H1 (cell line): Measurements from ENCODE around the gene AP3S1. TPM values are rescaled to one million over a fixed set of nuclear protein-coding genes. Genes with fewer than 3 reads are reported as not detected.

Experiments used
- CTCF ChIA-PET: fragments of 300-600 bp; sonication (Branson Sonifier 250); formaldehyde crosslinking; loops from one replicate; lab custom pipeline; 2021; ENCODE audit not compliant: partially characterized antibody; lab: Charles Lee
- POLR2A ChIA-PET: fragments of 300-600 bp; sonication (Branson Sonifier 250); formaldehyde crosslinking; loops from one replicate; lab custom pipeline; 2021; ENCODE audit warnings: inconsistent platforms; ENCODE audit not compliant: partially characterized antibody; lab: Charles Lee
- DNase-seq, 2 experiments: peaks; one replicate each; pipeline versions ENCODE4 v3.0.0 to v3.0.0-alpha.2; 2010 to 2022; ENCODE audit warnings: low spot score in 2 of 2, low read depth in 1 of 2, mixed read lengths in 1 of 2
- FAIRE-seq: peaks from 2 replicates; lab custom pipeline; 2011; peaks lifted over from hg19 to GRCh38; lab: Jason Lieb, UNC
- H2AFZ ChIP-seq: 2 replicates; pipeline ENCODE4 v1.8.1; 2012; ENCODE audit warnings: low read length, inconsistent platforms
- H2AK5ac ChIP-seq: 2 replicates; pipeline ENCODE4 v1.6.1; 2013; ENCODE audit warnings: low read depth, low read length
- H2BK120ac ChIP-seq: replicated peaks from 2 replicates; pipeline ENCODE3; 2013; ENCODE audit warnings: low read depth, low read length, inconsistent platforms
- H2BK12ac ChIP-seq: 2 replicates; pipeline ENCODE4 v1.6.1; 2013; ENCODE audit warnings: low read depth, low read length
- H2BK15ac ChIP-seq: 2 replicates; pipeline ENCODE4 v1.6.1; 2013; ENCODE audit warnings: low read length
- H2BK20ac ChIP-seq: 2 replicates; pipeline ENCODE4 v1.6.1; 2013; ENCODE audit warnings: low read length
- H2BK5ac ChIP-seq: 2 replicates; pipeline ENCODE4 v1.6.1; 2013; ENCODE audit warnings: low read depth, low read length
- H3K14ac ChIP-seq: 2 replicates; pipeline ENCODE4 v1.6.1; 2013; ENCODE audit warnings: inconsistent platforms; ENCODE audit not compliant: insufficient read length
- H3K18ac ChIP-seq: 2 replicates; pipeline ENCODE4 v1.6.1; 2013; ENCODE audit warnings: low read length; ENCODE audit errors: extremely low read depth
- H3K23ac ChIP-seq: 2 replicates; pipeline ENCODE4 v1.6.1; 2013; ENCODE audit warnings: inconsistent platforms; ENCODE audit not compliant: insufficient read length
- H3K23me2 ChIP-seq: 2 replicates; pipeline ENCODE4 v1.6.1; 2013; ENCODE audit warnings: low read depth, low read length
- H3K27ac ChIP-seq: 2 replicates; pipeline ENCODE4 v1.6.1; 2011; ENCODE audit warnings: low read depth, low read length, inconsistent platforms
- H3K27me3 ChIP-seq, 4 experiments: replicated peaks in 1 of 4; 1 replicate in 1 of 4; 2 replicates in 3 of 4; pipeline versions ENCODE4 v1.6.1 to v1.8.1; 2011 to 2013; ENCODE audit warnings: low read length in 3 of 4, mild to moderate bottlenecking in 3 of 4, inconsistent platforms in 2 of 4, mixed read lengths in 2 of 4, moderate library complexity in 1 of 4; ENCODE audit not compliant: control insufficient read depth in 3 of 4, insufficient read depth in 3 of 4; ENCODE audit errors: extremely low read depth in 1 of 4
- H3K36me3 ChIP-seq, 4 experiments: 2 replicates each; pipeline versions ENCODE4 v1.6.1 to v1.8.1; 2011 to 2013; ENCODE audit warnings: mild to moderate bottlenecking in 4 of 4, low read length in 3 of 4, moderate library complexity in 2 of 4, control low read depth in 1 of 4, inconsistent platforms in 1 of 4; ENCODE audit not compliant: insufficient read depth in 4 of 4, control insufficient read depth in 2 of 4
- H3K4ac ChIP-seq: replicated peaks from 2 replicates; pipeline ENCODE3; 2013; ENCODE audit warnings: low read length, low read depth, mixed read lengths, inconsistent platforms; ENCODE audit not compliant: insufficient read length
- H3K4me1 ChIP-seq, 4 experiments: replicated peaks in 1 of 4; 1 replicate in 1 of 4; 2 replicates in 3 of 4; pipeline versions ENCODE4 v1.6.1 to v1.8.1; 2011 to 2013; ENCODE audit warnings: low read length in 3 of 4, inconsistent platforms in 2 of 4, mixed read lengths in 1 of 4; ENCODE audit not compliant: insufficient read depth in 4 of 4, control insufficient read depth in 3 of 4
- H3K4me2 ChIP-seq, 2 experiments: 2 replicates each; pipeline versions ENCODE4 v1.6.1 to v1.8.1; 2011 to 2013; ENCODE audit warnings: low read depth in 2 of 2, low read length in 2 of 2, control low read depth in 1 of 2, inconsistent platforms in 1 of 2, mild to moderate bottlenecking in 1 of 2; ENCODE audit not compliant: insufficient read depth in 1 of 2
- H3K4me3 ChIP-seq, 4 experiments: fragments of 200-600, 300-600 bp in 1 of 4; sonication (generic), shearing (Covaris generic), sonication (Bioruptor Twin) in 1 of 4; 2 replicates each; pipeline versions ENCODE4 v1.5.1 to v1.8.1; 2011 to 2016; ENCODE audit warnings: low read length in 4 of 4, low read depth in 3 of 4, control low read depth in 2 of 4, inconsistent platforms in 2 of 4, mild to moderate bottlenecking in 2 of 4, mixed read lengths in 1 of 4, moderate library complexity in 1 of 4; ENCODE audit not compliant: insufficient read depth in 2 of 4; ENCODE audit errors: extremely low read depth in 1 of 4
- H3K56ac ChIP-seq: replicated peaks from 2 replicates; pipeline ENCODE3; 2013; ENCODE audit warnings: low read depth, mild to moderate bottlenecking, mixed read lengths, low read length, inconsistent platforms; ENCODE audit not compliant: insufficient read length
- H3K79me1 ChIP-seq: 2 replicates; pipeline ENCODE4 v1.6.1; 2013; ENCODE audit warnings: low read depth, low read length, control low read depth
- H3K79me2 ChIP-seq, 2 experiments: 2 replicates each; pipeline versions ENCODE4 v1.6.1 to v1.8.1; 2012 to 2013; ENCODE audit warnings: low read length in 2 of 2, mild to moderate bottlenecking in 2 of 2, inconsistent platforms in 1 of 2; ENCODE audit not compliant: insufficient read depth in 2 of 2, control insufficient read depth in 1 of 2
- H3K9ac ChIP-seq, 4 experiments: replicated peaks in 1 of 4; 1 replicate in 1 of 4; 2 replicates in 3 of 4; pipeline versions ENCODE4 v1.6.1 to v1.8.1; 2011 to 2013; ENCODE audit warnings: low read depth in 3 of 4, low read length in 3 of 4, control low read depth in 2 of 4, mild to moderate bottlenecking in 2 of 4, moderate library complexity in 2 of 4, inconsistent platforms in 1 of 4; ENCODE audit errors: extremely low read depth in 1 of 4
- H3K9me3 ChIP-seq, 2 experiments: 2 replicates each; pipeline versions ENCODE4 v1.6.1 to v1.8.1; 2012 to 2013; ENCODE audit warnings: mild to moderate bottlenecking in 2 of 2, moderate library complexity in 2 of 2, control low read depth in 1 of 2, inconsistent platforms in 1 of 2, low read depth in 1 of 2, low read length in 1 of 2, mixed read lengths in 1 of 2; ENCODE audit not compliant: insufficient read depth in 2 of 2
- H4K20me1 ChIP-seq, 2 experiments: replicated peaks in 1 of 2; 2 replicates each; pipeline versions ENCODE3 to v1.8.1; 2011 to 2013; ENCODE audit warnings: inconsistent platforms in 2 of 2, low read length in 2 of 2, mild to moderate bottlenecking in 1 of 2; ENCODE audit not compliant: insufficient read depth in 2 of 2, control insufficient read depth in 1 of 2
- H4K5ac ChIP-seq: 2 replicates; pipeline ENCODE4 v1.6.1; 2013; ENCODE audit warnings: low read length, low read depth, mixed read lengths, inconsistent platforms; ENCODE audit not compliant: insufficient read length
- H4K8ac ChIP-seq: 2 replicates; pipeline ENCODE4 v1.8.0; 2013; ENCODE audit warnings: mild to moderate bottlenecking, moderate library complexity, low read length, inconsistent platforms; ENCODE audit not compliant: insufficient read depth; ENCODE audit errors: extremely low read depth
- H4K91ac ChIP-seq: replicated peaks from 2 replicates; pipeline ENCODE3; 2013; ENCODE audit warnings: low read length, mixed read lengths, inconsistent platforms; ENCODE audit not compliant: insufficient read length
- ATF2 ChIP-seq: IDR thresholded peaks from 2 replicates; pipeline ENCODE4 v1.6.1; 2012; ENCODE audit warnings: low read length, inconsistent platforms
- BRCA1 ChIP-seq: IDR thresholded peaks from 2 replicates; pipeline ENCODE4 v1.6.1; 2012; ENCODE audit warnings: low read depth, low read length, improper control_type of control experiment
- CHD2 ChIP-seq: IDR thresholded peaks from 2 replicates; pipeline ENCODE4 v1.6.1; 2012; ENCODE audit warnings: low read length, improper control_type of control experiment
- CREB1 ChIP-seq: IDR thresholded peaks from 2 replicates; pipeline ENCODE4 v1.6.1; 2012; ENCODE audit warnings: inconsistent platforms
- GABPA ChIP-seq: IDR thresholded peaks from 2 replicates; pipeline ENCODE4 v1.6.1; 2011; ENCODE audit warnings: mild to moderate bottlenecking, low read length, moderate library complexity, borderline replicate concordance; ENCODE audit not compliant: insufficient read depth
- HDAC6 ChIP-seq: IDR thresholded peaks from one replicate; pipeline ENCODE4 v1.7.1; 2012; ENCODE audit warnings: low read depth, mild to moderate bottlenecking, inconsistent platforms, low read length, moderate library complexity
- PHF8 ChIP-seq: fragments of 200-600 bp; sonication (generic); conservative IDR thresholded peaks from 2 replicates; pipeline ENCODE4 v1.7.1; 2012; ENCODE audit warnings: low read depth, mild to moderate bottlenecking, inconsistent platforms, low read length, moderate library complexity
- POLR2A ChIP-seq, 2 experiments: IDR thresholded peaks; 1 replicate in 1 of 2; 2 replicates in 1 of 2; pipeline ENCODE4 v1.6.1; 2011; ENCODE audit warnings: low read depth in 2 of 2, low read length in 2 of 2, mild to moderate bottlenecking in 2 of 2; ENCODE audit errors: control extremely low read depth in 1 of 2
- POLR2AphosphoS5 ChIP-seq: IDR thresholded peaks from 2 replicates; pipeline ENCODE4 v1.6.1; 2011; ENCODE audit warnings: low read depth, low read length
- SP4 ChIP-seq: IDR thresholded peaks from 2 replicates; pipeline ENCODE4 v1.6.1; 2012; ENCODE audit warnings: low read length, inconsistent platforms
- SRF ChIP-seq: IDR thresholded peaks from 2 replicates; pipeline ENCODE4 v1.6.1; 2011; ENCODE audit warnings: mild to moderate bottlenecking, low read depth, low read length, moderate library complexity
- YY1 ChIP-seq: IDR thresholded peaks from 2 replicates; pipeline ENCODE4 v1.6.1; 2011; ENCODE audit warnings: low read depth, mild to moderate bottlenecking, low read length
- WGBS, 2 experiments: shearing (Covaris generic) in 1 of 2; methylation state at CpG; one replicate each; pipeline versions ENCODE4 v1.1.6 to v1.1.7; 2013 to 2015; ENCODE audit warnings: low lambda C conversion rate in 2 of 2, mixed read lengths in 2 of 2, inconsistent platforms in 1 of 2, low coverage in 1 of 2, missing lambda C conversion rate in 1 of 2; ENCODE audit not compliant: insufficient replicate concordance in 2 of 2, insufficient coverage in 1 of 2, insufficient read length in 1 of 2; ENCODE audit errors: extremely low coverage in 1 of 2, missing lambda C conversion rate in 1 of 2; 5-methylcytosine and 5-hydroxymethylcytosine counted together
- polyA plus RNA-seq, 7 experiments: library from polyadenylated mRNA; depleted of rRNA in 3 of 7; stranded (reverse) in 5 of 7; unstranded in 2 of 7; fragments of >200 nt in 5 of 7; fragments of 200-250 nt in 2 of 7; gene quantifications; 1 replicate in 5 of 7; 2 replicates in 1 of 7; 4 replicates in 1 of 7; pipeline versions ENCODE4 v1.2.1 to v1.2.3, GENCODE V29; 2011 to 2013; ENCODE audit warnings: missing spikeins in 2 of 7, mixed read lengths in 2 of 7
- total RNA-seq: library from RNA; stranded (reverse); fragmentation: NEBNext Ultra II Directional; extraction: Animal tissue kit (Norgen Biotek cat#: 25700); gene quantifications from 2 replicates; pipeline ENCODE4 v1.2.1, GENCODE V29; 2021
- TF ChIP-seq, protein P1 (sequence below): IDR thresholded peaks from 2 replicates; pipeline ENCODE4 v1.6.1; 2011; ENCODE audit warnings: low read length, improper control_type of control experiment

Gene AP3S1
- total and polyA plus RNA-seq, 2 of the 8 experiments (the other 6 are each of a cell fraction or from before 2014, with no cell fraction given), result 26.6 to 72.7 TPM

- peaks cover 0 to 87% of the 10 kb centered on the region in 2 experiments; a peak in 2 of 4 replicates for H3K79me2 ChIP-seq
- FAIRE-seq (no peak), DNase-seq (no peak)
- H2BK15ac ChIP-seq, result no peak overlapping the region
- no peaks in the 10 kb centered on the region for H4K20me1 ChIP-seq
- H2BK120ac ChIP-seq, result no peak overlapping the region
- no peak overlapping the region for H4K91ac ChIP-seq
- ChIA-PET POLR2A (interaction anchor here (1.0 kb wide), 1 partner anchor 16 kb away, joined by 4 read pairs; the partner anchor contains the start of gene ATG12), CTCF (interaction anchor here (0.9 kb wide), 1 partner anchor 106 kb away, joined by 3 read pairs; no protein-coding TSS in a partner anchor)
- WGBS, 2 experiments, result 93% methylated on average over 1 of the region's 1 CpG; no CpG with 5 or more reads in 1 of the 2 experiments
- no peak overlapping the region for H3K9ac ChIP-seq
- H2BK20ac ChIP-seq, result no peak overlapping the region
- no peak overlapping the region for H3K23ac ChIP-seq
- H3K14ac ChIP-seq, result no peak overlapping the region
- no peak overlapping the region for H3K4me3 ChIP-seq
- no peak overlapping the region for H3K4me2 ChIP-seq
- no peak overlapping the region for H3K56ac ChIP-seq
- no peaks in the 10 kb centered on the region; the same call in 1 of the 2 replicates for H3K79me1 ChIP-seq
- no peaks in the 10 kb centered on the region for H3K36me3 ChIP-seq
- no peak overlapping the region for H4K8ac ChIP-seq
- H3K4ac ChIP-seq, result no peak overlapping the region
- H3K18ac ChIP-seq, result no peak overlapping the region
- H3K23me2 ChIP-seq, result no peaks in the 10 kb centered on the region; the same call in 1 of the 2 replicates
- H2BK5ac ChIP-seq, result no peak overlapping the region
- no peak overlapping the region for H2AFZ ChIP-seq
- H3K27me3 ChIP-seq, result no peaks in the 10 kb centered on the region
- no peak overlapping the region for H3K27ac ChIP-seq
- no peak overlapping the region for H2BK12ac ChIP-seq
- H4K5ac ChIP-seq, result no peak overlapping the region
- peaks cover 0 to 5% (median 0%) of the 10 kb centered on the region in 4 experiments; a peak in 2 of 7 replicates for H3K4me1 ChIP-seq
- H3K9me3 ChIP-seq, result peaks cover 0 to 8% of the 10 kb centered on the region in 2 experiments; a peak in 1 of 4 replicates
- H2AK5ac ChIP-seq, result no peak overlapping the region
- TF ChIP-seq, protein P1, sequence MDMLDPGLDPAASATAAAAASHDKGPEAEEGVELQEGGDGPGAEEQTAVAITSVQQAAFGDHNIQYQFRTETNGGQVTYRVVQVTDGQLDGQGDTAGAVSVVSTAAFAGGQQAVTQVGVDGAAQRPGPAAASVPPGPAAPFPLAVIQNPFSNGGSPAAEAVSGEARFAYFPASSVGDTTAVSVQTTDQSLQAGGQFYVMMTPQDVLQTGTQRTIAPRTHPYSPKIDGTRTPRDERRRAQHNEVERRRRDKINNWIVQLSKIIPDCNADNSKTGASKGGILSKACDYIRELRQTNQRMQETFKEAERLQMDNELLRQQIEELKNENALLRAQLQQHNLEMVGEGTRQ, result no peak
- TF ChIP-seq PHF8 (no peak), CREB1 (no peak), POLR2AphosphoS5 (no peak), SP4 (no peak), ATF2 (no peak), HDAC6 (no peak), BRCA1 (no peak), YY1 (no peak), CHD2 (no peak), GABPA (no peak), SRF (no peak), POLR2A (IDR thresholded peaks at IDR 0.05; ENCODE audit: control extremely low read depth in 1 of 2, low read depth in 2 of 2, low read length in 2 of 2) (no peak)
These were observed 15.3 kb downstream of the AP3S1 start for GRCh38 chr5:115857057-115857479.
